Right lobe of liver (tissue), 6 donors: Measurements from ENCODE around the gene DOCK10. TPM values are rescaled to one million over a fixed set of nuclear protein-coding genes. Genes with fewer than 3 reads are reported as not detected.

Experiments used
- ATAC-seq, 4 donors: fragments of 200-7000 bp; cut with Tn5 transposase; one replicate each; pipeline ENCODE4 v1.9.1; 2020; ENCODE audit warnings: mild to moderate bottlenecking in 4 of 4, moderate library complexity in 4 of 4
- DNase-seq, 3 donors: peaks; one replicate each; pipeline ENCODE4 v3.0.0-alpha.2; 2020
- H3K27ac ChIP-seq, 3 donors: fragments of 200-600 bp; one replicate each; pipeline ENCODE4 v1.8.0; 2022
- H3K27me3 ChIP-seq, 2 donors: fragments of 200-600 bp; one replicate each; pipeline ENCODE4 v1.8.0; 2022
- H3K36me3 ChIP-seq, 4 donors: fragments of 200-600 bp; sonication (generic) in 1 of 4; one replicate each; pipeline versions ENCODE4 v1.5.1 to v1.8.0; 2017 to 2022; ENCODE audit warnings: control low read depth in 1 of 4
- H3K4me1 ChIP-seq, 4 donors: fragments of 200-600 bp; sonication (generic) in 1 of 4; one replicate each; pipeline versions ENCODE4 v1.5.1 to v1.8.0; 2017 to 2022; ENCODE audit warnings: control low read depth in 1 of 4
- H3K4me3 ChIP-seq, 3 donors: fragments of 200-600 bp; one replicate each; pipeline ENCODE4 v1.8.0; 2022
- H3K9me3 ChIP-seq, 4 donors: fragments of 200-600 bp; sonication (generic) in 1 of 4; one replicate each; pipeline versions ENCODE4 v1.5.1 to v1.8.0; 2017 to 2022; ENCODE audit warnings: control low read depth in 1 of 4
- POLR2A ChIP-seq: fragments of 450-650 bp; IDR thresholded peaks from one replicate; pipeline ENCODE4 v1.6.1; 2017; ENCODE audit warnings: antibody characterized with exemption, mild to moderate bottlenecking
- WGBS: methylation state at CpG from one replicate; pipeline ENCODE4 v1.1.6; 2018; ENCODE audit warnings: low coverage, low lambda C conversion rate; ENCODE audit not compliant: insufficient coverage; ENCODE audit errors: missing lambda C conversion rate; 5-methylcytosine and 5-hydroxymethylcytosine counted together
- intact Hi-C, 2 donors: fragments of 100-400 bp; cut with DNase I; formaldehyde crosslinking; loops; one replicate each; pipeline versions ENCODE4 v1.11.2 to v1.14.1; 2022
- total RNA-seq, 6 experiments: library from RNA; depleted of rRNA in 2 of 6; stranded (reverse); fragments of >200 nt in 2 of 6; fragmentation: NEBNext Ultra II Directional in 3 of 6; extraction: Animal tissue kit (Norgen Biotek cat#: 25700) in 3 of 6; gene quantifications; one replicate each; pipeline versions ENCODE4 v1.1.0 to v1.2.4, GENCODE V29; 2016 to 2023
- TF ChIP-seq, protein P1 (sequence below), 4 donors: fragments of 200-600 bp in 3 of 4; fragments of 450-650 bp in 1 of 4; IDR thresholded peaks; one replicate each; pipeline versions ENCODE4 v1.5.1 to v1.8.0; 2016 to 2022; ENCODE audit warnings: antibody characterized with exemption in 4 of 4, mild to moderate bottlenecking in 2 of 4
- donor health status: DM: no; HTN: yes; CAD: no.
- donor health status: DM: no; HTN: no; CAD: no.
- donor health status: DM: no; HTN: no; CAD: no.
- donor health status: DM: no; HTN: yes; CAD: no.
- donor health status: DM: no; HTN: yes; CAD: no.

DOCK10 gene
- total RNA-seq, 6 experiments from 2014 or later = 5.1 to 10.2 (median 7.1) TPM

DNA sequence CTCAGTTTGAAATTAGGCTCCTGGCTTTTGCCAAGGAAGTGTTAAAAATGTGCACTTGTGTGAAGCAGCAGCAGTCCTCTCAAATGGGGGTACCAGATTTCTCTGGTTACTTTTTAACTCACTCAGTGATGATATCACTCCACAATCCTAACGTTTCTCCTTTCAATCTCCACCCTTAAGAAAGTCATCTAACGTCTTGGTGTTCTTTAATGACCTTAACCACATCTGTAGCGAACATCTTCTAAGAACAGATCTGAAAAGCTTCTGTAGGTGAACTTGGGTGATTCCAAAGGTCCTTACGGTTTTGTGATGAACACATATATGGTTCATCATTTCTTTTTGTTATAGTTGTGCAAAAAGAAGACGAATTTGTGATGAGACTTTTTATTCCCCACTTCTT lies 73.2 kb downstream of the DOCK10 start:
- 55% methylated on average over 5 of the region's 5 CpGs for WGBS
- H3K27me3 ChIP-seq = no peaks in the 10 kb centered on the region
- no peaks in the 10 kb centered on the region for H3K9me3 ChIP-seq
- ATAC-seq (no peak), DNase-seq (no peak)
- intact Hi-C loops = no loop called here
- no peaks in the 10 kb centered on the region for H3K36me3 ChIP-seq
- TF ChIP-seq, protein P1, sequence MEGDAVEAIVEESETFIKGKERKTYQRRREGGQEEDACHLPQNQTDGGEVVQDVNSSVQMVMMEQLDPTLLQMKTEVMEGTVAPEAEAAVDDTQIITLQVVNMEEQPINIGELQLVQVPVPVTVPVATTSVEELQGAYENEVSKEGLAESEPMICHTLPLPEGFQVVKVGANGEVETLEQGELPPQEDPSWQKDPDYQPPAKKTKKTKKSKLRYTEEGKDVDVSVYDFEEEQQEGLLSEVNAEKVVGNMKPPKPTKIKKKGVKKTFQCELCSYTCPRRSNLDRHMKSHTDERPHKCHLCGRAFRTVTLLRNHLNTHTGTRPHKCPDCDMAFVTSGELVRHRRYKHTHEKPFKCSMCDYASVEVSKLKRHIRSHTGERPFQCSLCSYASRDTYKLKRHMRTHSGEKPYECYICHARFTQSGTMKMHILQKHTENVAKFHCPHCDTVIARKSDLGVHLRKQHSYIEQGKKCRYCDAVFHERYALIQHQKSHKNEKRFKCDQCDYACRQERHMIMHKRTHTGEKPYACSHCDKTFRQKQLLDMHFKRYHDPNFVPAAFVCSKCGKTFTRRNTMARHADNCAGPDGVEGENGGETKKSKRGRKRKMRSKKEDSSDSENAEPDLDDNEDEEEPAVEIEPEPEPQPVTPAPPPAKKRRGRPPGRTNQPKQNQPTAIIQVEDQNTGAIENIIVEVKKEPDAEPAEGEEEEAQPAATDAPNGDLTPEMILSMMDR (IDR thresholded peaks at IDR 0.05) = no peak
- TF ChIP-seq POLR2A = no peak
- H3K27ac ChIP-seq = no peak overlapping the region
- H3K4me3 ChIP-seq = no peak overlapping the region
- no peaks in the 10 kb centered on the region for H3K4me1 ChIP-seq

DNA sequence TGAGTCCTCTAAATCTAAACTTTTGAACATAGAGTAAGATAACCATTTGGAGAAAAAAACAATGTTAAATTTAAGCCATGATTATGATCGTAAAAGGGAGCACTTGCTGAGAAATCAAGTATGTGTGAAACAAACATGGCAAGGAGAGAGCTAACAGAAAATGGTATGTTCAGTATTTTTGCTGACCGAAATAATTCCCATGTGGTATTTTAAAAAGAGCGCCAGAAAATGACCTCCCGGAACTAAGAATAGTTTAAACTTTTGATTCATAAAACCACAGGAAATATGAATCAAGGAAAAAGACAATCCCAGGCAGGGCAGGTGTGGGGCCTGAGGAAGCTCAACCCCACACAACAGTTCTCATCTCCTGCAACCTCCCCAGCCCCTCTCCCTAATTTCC lies 74.2 kb downstream of the DOCK10 start:
- ATAC-seq (no peak), DNase-seq (no peak)
- TF ChIP-seq POLR2A = no peak
- TF ChIP-seq, protein P1 (IDR thresholded peaks at IDR 0.05) = no peak
- Histone ChIP-seq H3K4me1 (no peaks in the 10 kb centered on the region), H3K9me3 (no peaks in the 10 kb centered on the region), H3K4me3 (no peak overlapping the region), H3K27ac (no peak overlapping the region), H3K36me3 (no peaks in the 10 kb centered on the region), H3K27me3 (no peaks in the 10 kb centered on the region)
- WGBS = 68% methylated on average over 4 of the region's 4 CpGs
- intact Hi-C loops = no loop called here

GRCh38 chr2:224966613-224967012 lies 75.7 kb downstream of the DOCK10 start:
- 78% methylated on average over 2 of the region's 2 CpGs for WGBS
- intact Hi-C loops = no loop called here
- Histone ChIP-seq H3K27ac (no peak overlapping the region), H3K4me1 (no peaks in the 10 kb centered on the region), H3K36me3 (no peaks in the 10 kb centered on the region), H3K4me3 (no peak overlapping the region), H3K27me3 (no peaks in the 10 kb centered on the region), H3K9me3 (no peaks in the 10 kb centered on the region)
- ATAC-seq = no peak
- TF ChIP-seq, protein P1 (IDR thresholded peaks at IDR 0.05) = no peak
- no peak for TF ChIP-seq POLR2A
- DNase-seq = no peak

DNA sequence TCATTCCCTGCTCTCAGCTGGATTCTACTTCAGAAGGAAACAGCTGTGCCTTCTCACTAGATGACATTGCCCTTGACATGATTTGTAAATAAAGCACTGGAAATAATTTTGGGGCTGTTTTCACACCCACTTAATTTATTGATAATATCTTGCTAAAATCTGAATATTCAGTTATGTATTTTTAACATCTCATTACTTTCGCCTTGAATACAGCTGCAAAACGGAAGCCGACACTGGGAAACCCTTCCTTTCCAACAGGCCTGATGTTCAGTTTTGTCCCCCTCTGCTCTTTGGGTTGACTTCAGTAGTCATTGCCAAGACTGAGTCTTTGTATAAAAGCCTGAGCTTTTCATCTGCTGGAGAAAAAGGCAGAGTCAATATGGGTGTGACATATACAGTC lies 82.7 kb downstream of the DOCK10 start:
- no peak for DNase-seq
- Histone ChIP-seq H3K9me3 (no peaks in the 10 kb centered on the region), H3K4me1 (no peaks in the 10 kb centered on the region), H3K27me3 (no peaks in the 10 kb centered on the region), H3K4me3 (no peak overlapping the region), H3K27ac (no peak overlapping the region), H3K36me3 (no peaks in the 10 kb centered on the region)
- 69% methylated on average over 3 of the region's 3 CpGs for WGBS
- intact Hi-C loops = no loop called here
- TF ChIP-seq, protein P1 (IDR thresholded peaks at IDR 0.05) = no peak
- no peak for TF ChIP-seq POLR2A
- no peak for ATAC-seq

DNA sequence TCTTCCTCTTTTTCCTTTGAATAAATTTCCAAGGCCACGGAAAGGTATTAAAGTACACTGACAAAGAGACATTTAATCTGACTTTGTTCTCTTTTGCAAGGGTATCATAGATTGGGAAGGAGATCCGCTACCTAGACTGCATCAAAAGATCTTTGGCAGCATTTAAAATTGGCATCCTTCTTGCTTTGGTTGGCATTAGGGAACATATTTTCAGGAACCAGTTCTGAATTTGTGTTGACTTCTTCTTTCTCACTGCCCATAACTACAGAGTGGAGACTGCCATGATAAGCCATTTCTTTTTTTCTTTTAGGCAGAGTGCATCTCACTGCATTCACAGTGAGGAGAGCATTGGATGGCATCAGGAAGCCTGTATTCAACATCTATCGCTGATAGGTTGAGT lies 83.4 kb downstream of the DOCK10 start:
- Histone ChIP-seq H3K27ac (no peak overlapping the region), H3K27me3 (no peaks in the 10 kb centered on the region), H3K4me3 (no peak overlapping the region), H3K36me3 (no peaks in the 10 kb centered on the region), H3K4me1 (no peaks in the 10 kb centered on the region), H3K9me3 (no peaks in the 10 kb centered on the region)
- intact Hi-C loops = no loop called here
- ATAC-seq (no peak), DNase-seq (no peak)
- TF ChIP-seq, protein P1 (IDR thresholded peaks at IDR 0.05) = no peak
- no peak for TF ChIP-seq POLR2A
- 67% methylated on average over 3 of the region's 3 CpGs for WGBS
